H9 (cell line): ENCODE results near the gene TAF4. TPM values are rescaled to one million over a fixed set of nuclear protein-coding genes. Genes with fewer than 3 reads are reported as not detected.

Experiments
- DNase-seq: peaks from one replicate; pipeline ENCODE4 v3.0.0-alpha.2; 2017
- H2AFZ ChIP-seq: one replicate; pipeline ENCODE4 v1.6.1; 2013; ENCODE audit warnings: mild to moderate bottlenecking, low read length, control low read depth, moderate library complexity
- H2AK5ac ChIP-seq: 2 replicates; pipeline ENCODE4 v1.6.1; 2013; ENCODE audit warnings: low read length, control low read depth, mixed read lengths; ENCODE audit not compliant: insufficient read length
- H2BK120ac ChIP-seq: one replicate; pipeline ENCODE4 v1.6.1; 2013; ENCODE audit warnings: low read depth, mild to moderate bottlenecking, low read length, control low read depth, inconsistent platforms; ENCODE audit not compliant: poor library complexity, severe bottlenecking
- H2BK12ac ChIP-seq: 2 replicates; pipeline ENCODE4 v1.6.1; 2013; ENCODE audit warnings: low read length, control low read depth, mixed read lengths, low read depth; ENCODE audit not compliant: insufficient read length
- H2BK15ac ChIP-seq: 2 replicates; pipeline ENCODE4 v1.6.1; 2013; ENCODE audit warnings: low read depth, low read length, control low read depth
- H2BK20ac ChIP-seq: one replicate; pipeline ENCODE4 v1.6.1; 2013; ENCODE audit warnings: low read depth, mild to moderate bottlenecking, low read length, control low read depth, inconsistent platforms; ENCODE audit not compliant: poor library complexity, severe bottlenecking
- H2BK5ac ChIP-seq: 2 replicates; pipeline ENCODE4 v1.6.1; 2013; ENCODE audit warnings: low read length, control low read depth, mixed read lengths; ENCODE audit not compliant: insufficient read length
- H3K14ac ChIP-seq: 2 replicates; pipeline ENCODE4 v1.6.1; 2013; ENCODE audit warnings: low read length, control low read depth; ENCODE audit not compliant: insufficient read depth
- H3K18ac ChIP-seq: 2 replicates; pipeline ENCODE4 v1.6.1; 2013; ENCODE audit warnings: low read depth, mild to moderate bottlenecking, mixed read lengths, low read length, control low read depth; ENCODE audit not compliant: insufficient read length
- H3K23ac ChIP-seq: 2 replicates; pipeline ENCODE4 v1.6.1; 2013; ENCODE audit warnings: low read length, control low read depth, mixed read lengths, low read depth; ENCODE audit not compliant: insufficient read length
- H3K23me2 ChIP-seq: 2 replicates; pipeline ENCODE4 v1.6.1; 2013; ENCODE audit warnings: low read depth, mild to moderate bottlenecking, mixed read lengths, low read length, control low read depth; ENCODE audit not compliant: insufficient read length, poor library complexity, severe bottlenecking
- H3K27ac ChIP-seq: 2 replicates; pipeline ENCODE4 v1.5.1; 2013; ENCODE audit warnings: low read length, control low read depth, mixed read lengths, low read depth; ENCODE audit not compliant: insufficient read length
- H3K27me3 ChIP-seq: 2 replicates; pipeline ENCODE4 v1.6.1; 2013; ENCODE audit warnings: low read length, control low read depth, inconsistent platforms; ENCODE audit not compliant: insufficient read depth
- H3K4ac ChIP-seq: 2 replicates; pipeline ENCODE4 v1.6.1; 2013; ENCODE audit warnings: low read depth, mild to moderate bottlenecking, control low read depth, inconsistent platforms, low read length, moderate library complexity
- H3K4me1 ChIP-seq: 2 replicates; pipeline ENCODE4 v1.6.1; 2013; ENCODE audit warnings: low read length, control low read depth, inconsistent platforms; ENCODE audit not compliant: insufficient read depth
- H3K4me2 ChIP-seq: 2 replicates; pipeline ENCODE4 v1.6.1; 2013; ENCODE audit warnings: low read length, control low read depth, mixed read lengths; ENCODE audit not compliant: insufficient read length, insufficient read depth
- H3K56ac ChIP-seq: 2 replicates; pipeline ENCODE4 v1.6.1; 2013; ENCODE audit warnings: low read depth, mild to moderate bottlenecking, mixed read lengths, low read length, control low read depth; ENCODE audit not compliant: insufficient read length
- H3K79me1 ChIP-seq: 2 replicates; pipeline ENCODE4 v1.6.1; 2013; ENCODE audit warnings: low read depth, mild to moderate bottlenecking, moderate library complexity, low read length, control low read depth, inconsistent platforms; ENCODE audit not compliant: insufficient read depth, poor library complexity, severe bottlenecking
- H3K79me2 ChIP-seq: 2 replicates; pipeline ENCODE4 v1.6.1; 2013; ENCODE audit warnings: low read length, control low read depth, inconsistent platforms; ENCODE audit not compliant: insufficient read depth
- H3K9ac ChIP-seq: 2 replicates; pipeline ENCODE4 v1.6.1; 2013; ENCODE audit warnings: low read length, control low read depth, mixed read lengths; ENCODE audit not compliant: insufficient read length; ENCODE audit errors: extremely low read depth
- H3K9me3 ChIP-seq: one replicate; pipeline ENCODE4 v1.6.1; 2013; ENCODE audit warnings: low read depth, low read length, inconsistent platforms; ENCODE audit not compliant: control insufficient read depth
- H3T11ph ChIP-seq: one replicate; pipeline ENCODE4 v1.6.1; 2013; ENCODE audit warnings: mild to moderate bottlenecking, low read length, control low read depth, inconsistent platforms
- H4K20me1 ChIP-seq: one replicate; pipeline ENCODE4 v1.6.1; 2013; ENCODE audit not compliant: control insufficient read depth, insufficient read length, insufficient read depth
- H4K5ac ChIP-seq: 2 replicates; pipeline ENCODE4 v1.6.1; 2013; ENCODE audit warnings: low read depth, mild to moderate bottlenecking, mixed read lengths, low read length, control low read depth; ENCODE audit not compliant: insufficient read length
- H4K8ac ChIP-seq: replicated peaks from 2 replicates; pipeline ENCODE4 v1.6.1; 2013; ENCODE audit warnings: low read length, control low read depth, mixed read lengths, low read depth; ENCODE audit not compliant: insufficient read length
- H4K91ac ChIP-seq: 2 replicates; pipeline ENCODE4 v1.6.1; 2013; ENCODE audit warnings: low read depth, mild to moderate bottlenecking, moderate library complexity, mixed read lengths, low read length, control low read depth; ENCODE audit not compliant: insufficient read length
- H3K27ac Mint-ChIP-seq, 3 experiments: 2 replicates in 2 of 3; 3 replicates in 1 of 3; pipeline ENCODE4 v1.8.0; 2020 to 2021; ENCODE audit warnings: mixed read lengths in 3 of 3, mild to moderate bottlenecking in 1 of 3, moderate library complexity in 1 of 3
- H3K27me3 Mint-ChIP-seq: 2 replicates; pipeline ENCODE4 v1.8.0; 2021; ENCODE audit warnings: low read depth, mild to moderate bottlenecking, moderate library complexity, mixed read lengths
- H3K36me3 Mint-ChIP-seq, 3 experiments: 2 replicates in 2 of 3; 3 replicates in 1 of 3; pipeline ENCODE4 v1.8.0; 2020 to 2021; ENCODE audit warnings: low read depth in 3 of 3, mixed read lengths in 3 of 3; ENCODE audit not compliant: insufficient read depth in 1 of 3
- H3K4me1 Mint-ChIP-seq, 2 experiments: 2 replicates each; pipeline ENCODE4 v1.8.0; 2020; ENCODE audit warnings: mixed read lengths in 2 of 2
- H3K4me3 Mint-ChIP-seq, 2 experiments: 2 replicates in 1 of 2; 3 replicates in 1 of 2; pipeline ENCODE4 v1.8.0; 2020 to 2021; ENCODE audit warnings: mild to moderate bottlenecking in 2 of 2, mixed read lengths in 2 of 2, moderate library complexity in 1 of 2
- H3K9me3 Mint-ChIP-seq, 2 experiments: 2 replicates in 1 of 2; 3 replicates in 1 of 2; pipeline ENCODE4 v1.8.0; 2020; ENCODE audit warnings: mild to moderate bottlenecking in 2 of 2, mixed read lengths in 2 of 2, moderate library complexity in 1 of 2
- CTCF ChIP-seq: fragments of 200-600 bp; sonication (generic); conservative IDR thresholded peaks from 3 replicates; pipeline ENCODE4 v1.8.0; 2021; ENCODE audit warnings: antibody characterized with exemption, mild to moderate bottlenecking
- WGBS: extraction: QIAGEN DNeasy Blood & Tissue Kit; methylation state at CpG from one replicate; pipeline ENCODE4 v1.1.7; 2013; ENCODE audit warnings: missing lambda C conversion rate, low lambda C conversion rate, mixed read lengths; ENCODE audit not compliant: insufficient read length; ENCODE audit errors: extremely low coverage; 5-methylcytosine and 5-hydroxymethylcytosine counted together
- total RNA-seq: library from RNA; stranded (reverse); gene quantifications from 2 replicates; pipeline ENCODE4 v1.2.1, GENCODE V29; 2021

Gene TAF4
- total RNA-seq, 1 experiment from 2014 or later, result 30.8 TPM

DNA sequence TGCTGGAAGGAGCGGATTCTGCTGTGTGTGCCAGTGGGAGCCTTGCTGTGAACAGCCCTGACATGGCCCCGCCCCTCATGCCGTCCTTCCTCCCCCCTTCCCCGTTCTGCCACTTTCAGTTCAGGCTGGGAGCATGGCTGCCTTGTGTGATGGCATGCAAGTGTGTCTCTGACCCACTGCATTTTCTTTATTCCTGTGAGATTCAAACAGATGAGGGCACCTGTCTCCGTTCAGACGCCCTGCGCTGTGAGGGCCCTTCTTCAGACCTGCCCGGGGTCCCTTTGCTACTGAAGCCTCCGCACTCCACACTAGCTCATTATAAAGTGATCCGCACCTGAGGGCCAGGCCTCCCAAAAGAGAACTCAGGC lies 88.3 kb downstream of the TAF4 start:
- Histone ChIP-seq H4K8ac (no peak overlapping the region), H2BK12ac (no peak overlapping the region), H3K79me2 (no peaks in the 10 kb centered on the region), H2AFZ (no peak overlapping the region), H3K4me1 (no peaks in the 10 kb centered on the region), H3K4ac (no peak overlapping the region), H3K9ac (no peak overlapping the region), H3K27ac (no peak overlapping the region), H4K5ac (no peak overlapping the region), H3K23ac (no peak overlapping the region), H4K20me1 (no peaks in the 10 kb centered on the region), H3K56ac (no peak overlapping the region), H4K91ac (no peak overlapping the region), H3T11ph (no peak overlapping the region), H2BK120ac (no peak overlapping the region), H3K4me2 (no peak overlapping the region), H2BK15ac (no peak overlapping the region), H2BK5ac (no peak overlapping the region), H3K79me1 (no peaks in the 10 kb centered on the region), H2BK20ac (no peak overlapping the region), H3K18ac (no peak overlapping the region), H2AK5ac (no peak overlapping the region), H3K23me2 (no peaks in the 10 kb centered on the region), H3K9me3 (no peaks in the 10 kb centered on the region), H3K27me3 (no peaks in the 10 kb centered on the region), H3K14ac (no peak overlapping the region)
- no peak overlapping the region; a peak in 1 of 7 replicates for H3K27ac Mint-ChIP-seq
- no CpG with 5 or more reads among the region's 10 CpGs for WGBS
- H3K9me3 Mint-ChIP-seq, result no peaks in the 10 kb centered on the region; a peak in 1 of 5 replicates
- H3K36me3 Mint-ChIP-seq, result peaks cover 16 to 37% (median 34%) of the 10 kb centered on the region in 3 experiments; a peak in 6 of 7 replicates
- no peak for DNase-seq
- H3K27me3 Mint-ChIP-seq, result no peaks in the 10 kb centered on the region; the same call in 1 of the 2 replicates
- no peak overlapping the region for H3K4me3 Mint-ChIP-seq
- peaks cover 2% of the 10 kb centered on the region in 2 experiments; a peak in 2 of 4 replicates for H3K4me1 Mint-ChIP-seq
- TF ChIP-seq CTCF, result no peak
